HTERT RPE-1 (cell line): Measurements from ENCODE around the gene ACSM2B.
"Not testable (repeated sequence)": the region's sequence is repeated elsewhere in the genome, so short reads cannot be mapped to it uniquely, and the experiment has no call there.

Experiments
- in situ Hi-C: fragments of 300-500 bp; cut with MboI; formaldehyde crosslinking; loops from 4 replicates; pipeline ENCODE4 v1.14.3; 2020; ENCODE audit warnings: low sequenced_read_pairs

The ACSM2B gene

DNA sequence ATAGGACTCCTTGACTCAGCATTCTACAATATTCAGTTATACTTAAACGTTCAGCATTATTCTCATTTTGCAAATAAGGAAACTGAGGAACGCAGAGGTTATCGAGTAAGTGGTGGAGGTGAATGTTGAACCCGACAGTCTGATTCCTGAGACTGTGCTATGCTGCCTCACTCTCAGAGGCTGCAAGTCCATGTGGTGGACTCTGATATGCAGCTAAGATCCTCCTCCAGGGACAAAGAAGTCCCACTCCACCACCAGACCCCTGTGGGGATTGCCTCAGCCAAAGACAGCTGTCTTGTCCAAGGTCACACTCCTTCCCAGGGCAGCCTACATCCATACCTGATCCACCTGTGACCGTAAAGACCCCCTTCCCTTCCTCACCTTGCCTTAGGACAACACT is 37.5 kb downstream of the ACSM2B start:
- in situ Hi-C loops, result no loop called here

DNA sequence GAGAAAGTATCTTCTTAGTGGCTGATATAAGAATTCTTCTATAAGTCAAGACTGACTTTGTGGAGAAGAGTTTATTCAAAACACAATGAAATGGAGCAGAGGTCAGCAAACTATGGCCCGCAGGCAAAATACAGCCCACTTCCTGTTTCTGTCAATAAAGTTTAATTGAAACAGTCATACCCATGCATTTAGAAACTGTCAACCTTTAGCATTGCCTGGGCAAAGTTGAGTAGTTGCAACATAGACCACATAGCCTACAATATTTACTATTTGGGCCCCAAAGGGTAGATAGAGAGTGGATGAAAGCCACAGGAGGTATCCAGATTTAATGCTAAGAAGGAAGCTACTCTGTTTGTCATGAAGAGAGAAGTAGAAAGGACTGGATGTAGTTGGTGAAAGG is 38.0 kb downstream of the ACSM2B start:
- in situ Hi-C loops, result no loop called here

DNA sequence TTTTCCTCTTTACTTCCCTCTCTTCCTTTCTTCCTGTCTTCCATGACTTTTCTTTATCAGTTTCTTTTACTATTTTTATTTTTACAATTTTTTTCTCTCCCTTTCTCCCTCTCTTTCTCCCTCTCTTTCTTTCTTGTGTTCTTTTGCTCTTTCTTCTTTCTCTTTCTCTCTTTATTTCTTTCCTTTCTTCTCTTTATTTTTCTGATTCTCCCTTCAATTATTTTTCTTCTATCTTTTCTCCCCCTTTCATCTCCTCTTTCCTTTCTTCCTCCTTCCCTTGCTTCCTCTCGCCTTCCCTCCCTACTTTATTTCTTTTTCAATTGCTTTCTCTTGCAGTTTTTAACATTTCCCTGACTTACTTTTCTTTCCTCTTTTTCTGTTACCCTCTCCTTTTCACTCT is 39.5 kb downstream of the ACSM2B start:
- in situ Hi-C loops, result not testable (repeated sequence)

GRCh38 chr16:20532284-20532792 is 43.8 kb downstream of the ACSM2B start:
- in situ Hi-C loops, result not testable (repeated sequence)

DNA sequence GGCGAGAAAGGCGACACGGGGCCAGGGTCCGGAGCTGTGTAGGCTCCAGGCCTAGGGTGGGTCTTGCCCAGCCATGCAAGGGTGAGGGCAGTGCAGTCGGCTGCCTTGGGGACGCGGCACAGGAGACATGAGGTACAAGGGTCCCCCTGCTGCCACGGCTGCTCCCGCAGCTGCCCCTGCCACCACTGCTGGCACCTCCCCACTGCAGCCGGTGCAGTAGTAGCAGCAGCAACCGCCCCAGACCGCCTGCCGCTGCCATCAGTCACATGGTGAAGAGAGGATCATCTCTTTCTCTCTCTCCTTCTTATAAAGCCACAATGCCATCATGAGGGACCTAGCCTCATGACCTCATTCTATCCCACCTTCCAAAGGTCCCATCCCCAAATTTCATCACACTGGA is 44.4 kb downstream of the ACSM2B start:
- in situ Hi-C loops, result not testable (repeated sequence)

DNA sequence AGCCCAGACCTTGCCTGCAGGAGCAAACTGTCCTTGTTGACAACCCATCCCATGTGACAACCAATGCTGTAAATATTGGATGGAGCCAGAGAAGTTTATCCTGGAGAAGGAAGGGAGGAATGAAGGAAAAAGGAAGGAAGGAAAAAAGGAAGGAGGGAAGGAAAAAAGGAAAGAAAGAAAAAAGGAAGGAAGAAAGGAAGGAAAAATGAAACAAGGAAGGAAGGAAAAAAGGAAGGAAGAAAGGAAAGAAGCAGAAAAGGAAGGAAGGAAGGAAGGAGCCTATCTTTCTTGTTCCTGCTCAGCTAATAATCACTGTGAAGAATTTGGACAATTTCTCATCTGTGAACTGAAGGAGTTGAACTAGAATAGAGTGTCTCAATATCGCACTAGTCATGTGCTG is 56.1 kb downstream of the ACSM2B start:
- in situ Hi-C loops, result no loop called here

GRCh38 chr16:20519231-20519630 is 56.9 kb downstream of the ACSM2B start:
- in situ Hi-C loops, result no loop called here

- in situ Hi-C loops, result no loop called here
Measured at GRCh38 chr16:20517149-20517548, 59.0 kb downstream of the ACSM2B start.

DNA sequence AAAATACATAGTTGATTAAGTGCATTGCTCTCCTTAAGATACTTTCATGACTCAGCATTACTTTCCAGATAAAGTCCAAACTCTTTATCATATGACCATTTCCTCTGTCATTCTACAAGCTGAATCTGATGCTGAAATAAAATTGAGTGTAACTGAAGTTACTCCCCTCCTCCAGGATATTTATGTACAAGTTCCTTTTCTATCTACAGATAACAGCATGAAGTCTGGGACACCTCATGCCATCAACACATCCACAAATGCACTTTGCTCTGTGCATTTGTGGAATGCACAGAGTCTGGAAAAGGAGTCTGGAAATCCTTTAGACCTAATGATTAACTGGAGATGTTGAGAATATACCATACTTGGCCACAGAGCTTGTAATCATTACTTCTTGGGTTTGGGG is 60.5 kb downstream of the ACSM2B start:
- in situ Hi-C loops, result no loop called here

- in situ Hi-C loops, result no loop called here
Measured at GRCh38 chr16:20510323-20510722, 65.8 kb downstream of the ACSM2B start.

DNA sequence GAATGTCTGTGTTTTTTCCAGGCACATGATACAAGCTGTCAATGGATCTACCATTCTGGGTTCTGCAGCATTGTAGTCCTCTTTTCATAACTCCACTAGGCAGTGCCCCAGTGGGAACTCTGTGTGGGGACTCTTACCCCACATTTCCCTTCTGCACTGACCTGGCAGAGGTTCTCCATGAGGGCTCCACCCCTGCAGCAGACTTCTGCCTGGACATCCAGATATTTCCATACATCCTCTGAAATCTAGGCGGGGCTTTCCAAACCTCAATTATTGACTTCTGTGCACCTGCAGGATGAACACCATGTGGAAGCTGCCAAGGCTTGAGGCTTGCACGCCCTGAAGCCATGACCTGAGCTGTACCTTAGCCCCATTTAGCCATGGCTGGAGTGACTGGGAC is 68.9 kb downstream of the ACSM2B start:
- in situ Hi-C loops, result no loop called here

- in situ Hi-C loops, result no loop called here
Measured at GRCh38 chr16:20504418-20504817, 71.7 kb downstream of the ACSM2B start.

- in situ Hi-C loops, result not testable (repeated sequence)
Measured at GRCh38 chr16:20491448-20491847, 84.7 kb downstream of the ACSM2B start.

DNA sequence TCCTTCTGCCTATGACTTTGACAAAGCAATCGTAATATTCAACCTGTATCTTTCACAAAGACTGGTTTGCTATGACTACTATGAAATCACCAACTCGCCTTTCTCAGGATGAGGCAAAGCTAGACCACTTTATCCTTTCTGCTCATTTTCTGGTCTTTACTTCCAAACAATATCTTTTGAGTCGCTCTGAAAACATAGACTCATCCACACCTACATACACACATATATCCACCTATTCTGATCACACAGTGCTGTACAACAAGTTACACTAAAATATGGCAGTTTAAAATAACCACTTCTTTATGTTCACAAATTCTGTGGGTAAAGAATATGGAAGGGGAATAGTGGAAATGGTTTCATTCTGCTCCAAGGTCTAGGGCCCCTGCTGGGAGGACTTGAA is 85.2 kb downstream of the ACSM2B start:
- in situ Hi-C loops, result not testable (repeated sequence)
